Pancreas (tissue), 10 donors: ENCODE results near the gene CYP4X1. TPM values are rescaled to one million over a fixed set of nuclear protein-coding genes. Genes with fewer than 3 reads are reported as not detected.
"Not testable (repeated sequence)": the region's sequence is repeated elsewhere in the genome, so short reads cannot be mapped to it uniquely, and the experiment has no call there.

Experiments used
- ATAC-seq, 4 donors: fragments of 200-7000 bp; cut with Tn5 transposase; one replicate each; pipeline versions ENCODE4 v1.8.0 to v1.9.1; 2020; ENCODE audit warnings: mild to moderate bottlenecking in 4 of 4, moderate library complexity in 4 of 4
- DNase-seq, 6 donors: peaks; one replicate each; pipeline ENCODE4 v3.0.0-alpha.2; 2020
- FAIRE-seq: peaks from 2 replicates; lab custom pipeline; 2012; peaks lifted over from hg19 to GRCh38; lab: Jason Lieb, UNC
- H3K27ac ChIP-seq, 4 donors: fragments of 200-600 bp; sonication (generic); 1 replicate in 3 of 4; 2 replicates in 1 of 4; pipeline versions ENCODE4 v1.5.0 to v1.8.0; 2020
- H3K27me3 ChIP-seq, 4 donors: fragments of 200-600 bp; one replicate each; pipeline ENCODE4 v1.8.0; 2021
- H3K36me3 ChIP-seq, 3 donors: fragments of 200-600 bp; sonication (generic) in 1 of 3; one replicate each; pipeline versions ENCODE4 v1.5.0 to v1.8.0; 2020 to 2021
- H3K4me1 ChIP-seq, 3 donors: fragments of 200-600 bp; one replicate each; pipeline ENCODE4 v1.8.0; 2021
- H3K4me3 ChIP-seq, 4 donors: fragments of 200-600 bp; sonication (generic) in 2 of 4; one replicate each; pipeline versions ENCODE4 v1.5.0 to v1.8.0; 2020 to 2021
- H3K9me3 ChIP-seq, 4 donors: fragments of 200-600 bp; one replicate each; pipeline ENCODE4 v1.8.0; 2021
- CTCF ChIP-seq, 4 donors: fragments of 200-600 bp; sonication (generic) in 3 of 4; IDR thresholded peaks; one replicate each; pipeline versions ENCODE4 v1.5.0 to v1.8.0; 2021; ENCODE audit warnings: antibody characterized with exemption in 4 of 4
- WGBS, 2 donors: extraction: QIAGEN DNeasy Blood & Tissue Kit; methylation state at CpG; one replicate each; pipeline ENCODE4 v1.1.7; 2013; 5-methylcytosine and 5-hydroxymethylcytosine counted together
- intact Hi-C, 3 donors: fragments of 100-400 bp; cut with DNase I; formaldehyde crosslinking; loops; one replicate each; pipeline versions ENCODE4 v1.11.1 to v1.14.2; 2022
- polyA plus RNA-seq, 2 donors: library from polyadenylated mRNA; stranded (reverse); fragments of 200-250 nt; gene quantifications; one replicate each; pipeline ENCODE4 v1.2.3, GENCODE V29; 2013
- total RNA-seq, 6 donors: library from RNA; stranded (reverse); fragmentation: NEBNext Ultra II Directional in 4 of 6; extraction: Animal tissue kit (Norgen Biotek cat#: 25700) in 4 of 6; gene quantifications; one replicate each; pipeline versions ENCODE4 v1.2.1 to v1.2.4, GENCODE V29; 2021 to 2023
- donor health status: healthy with polysubstance abuse.
- donor health status: DM: no; HTN: no; CAD: no; lungs with moderate emphysema.
- donor health status: DM: no; HTN: no; CAD: no.
- donor health status: control.
- donor health status: control.
- donor health status: Bipolar disorder and iron deficiency.
- donor health status: DM: yes; HTN: yes; CAD: no.
- donor health status: DM: no; HTN: no; CAD: no.
- donor health status: DM: no; HTN: no; CAD: no.
- donor health status: DM: yes; HTN: yes; CAD: no.

The CYP4X1 gene
- total RNA-seq (1 to 10 TPM in 4 of 6 donors, under 1 TPM in 2; 0.39 to 3.0 (median 1.5) TPM), polyA plus RNA-seq (1 to 10 TPM; 1.1 to 3.5 TPM)

GRCh38 chr1:47023268-47024140 is at the start of gene CYP4X1:
Gene CYP4X1 (plus strand): TSS chr1:47023669. CDS start chr1:47023818, 149 bp downstream.
- H3K36me3 ChIP-seq = no peaks in the 10 kb centered on the region
- H3K27me3 ChIP-seq = no peaks in the 10 kb centered on the region
- H3K4me1 ChIP-seq = no peaks in the 10 kb centered on the region
- peak; percentile 4 to 67 (median 24) for DNase-seq
- intact Hi-C loops = no loop called here
- 3 to 4% methylated on average over 49 of the region's 49 CpGs for WGBS, 2 donors
- FAIRE-seq = no peak
- no peak for TF ChIP-seq CTCF (IDR thresholded peaks at IDR 0.05)
- H3K27ac ChIP-seq = peak within 1 kb of the TSS in 2 of 4 donors; percentile 51 to 59
- peak; percentile 60 to 83 (median 72) for ATAC-seq
- H3K9me3 ChIP-seq = no peaks in the 10 kb centered on the region
- peak within 1 kb of the TSS; percentile 14 to 50 (median 32) for H3K4me3 ChIP-seq

GRCh38 chr1:46983166-46983829 is 40.2 kb upstream of the CYP4X1 start:
- FAIRE-seq = no peak
- no peak for ATAC-seq
- no peaks in the 10 kb centered on the region for H3K27me3 ChIP-seq
- no peak for DNase-seq
- H3K4me3 ChIP-seq = no peak overlapping the region
- no peaks in the 10 kb centered on the region for H3K36me3 ChIP-seq
- no peaks in the 10 kb centered on the region for H3K4me1 ChIP-seq
- intact Hi-C loops = no loop called here
- H3K27ac ChIP-seq = no peak overlapping the region
- no peak for TF ChIP-seq CTCF (IDR thresholded peaks at IDR 0.05)
- 54 to 59% methylated on average over 7 of the region's 7 CpGs for WGBS, 2 donors
- no peaks in the 10 kb centered on the region for H3K9me3 ChIP-seq

- 49 to 53% methylated on average over 3 of the region's 3 CpGs for WGBS, 2 donors
- intact Hi-C loops = no loop called here
Measured at GRCh38 chr1:46983830-46984586, 39.5 kb upstream of the CYP4X1 start.

GRCh38 chr1:46990541-46990940 is 32.9 kb upstream of the CYP4X1 start:
- FAIRE-seq, H3K4me3 ChIP-seq, H3K9me3 ChIP-seq, ATAC-seq, DNase-seq, H3K27ac ChIP-seq, H3K27me3 ChIP-seq, H3K36me3 ChIP-seq, H3K4me1 ChIP-seq: not testable (repeated sequence)
- intact Hi-C loops = loop anchor here in 1 of 3 donors (10.0 kb wide), 1 partner anchor 246 kb away; no protein-coding TSS in a partner anchor
- 64 to 65% methylated on average over 2 of the region's 2 CpGs for WGBS, 2 donors

More at GRCh38 chr1:46983830-46984586, 39.5 kb upstream of the CYP4X1 start:
- Histone ChIP-seq H3K36me3 (no peaks in the 10 kb centered on the region), H3K27me3 (no peaks in the 10 kb centered on the region), H3K27ac (no peak overlapping the region), H3K4me3 (no peak overlapping the region), H3K4me1 (no peaks in the 10 kb centered on the region), H3K9me3 (no peaks in the 10 kb centered on the region)
- no peak for TF ChIP-seq CTCF (IDR thresholded peaks at IDR 0.05)
- DNase-seq = no peak
- no peak for FAIRE-seq
- no peak for ATAC-seq
